Measurements from ENCODE around the gene RPTOR. TPM values are rescaled to one million over a fixed set of nuclear protein-coding genes. Genes with fewer than 3 reads are reported as not detected.

RPTOR gene
- total RNA-seq, 3 donors from 2014 or later (not counting 1 experiment from before 2014, with no cell fraction given), result 49.2 to 63.6 (median 55.4) TPM

GRCh38 chr17:80857756-80858171 is 313.1 kb downstream of the RPTOR start:
- DNase-seq (no peak), ATAC-seq (no peak)
- no peak overlapping the region for H3K27ac ChIP-seq (ENCODE audit: low read length)
- 98% methylated on average over 25 of the region's 25 CpGs for WGBS (ENCODE audit: insufficient coverage)
- intact Hi-C loops (cut with micrococcal nuclease), result no loop called here
- Mint-ChIP-seq H3K27me3 (ENCODE audit: low read depth in 2 of 2) (no peaks in the 10 kb centered on the region), H3K4me3 (no peak overlapping the region), H3K4me1 (peaks cover 22 to 34% of the 10 kb centered on the region in 2 donors), H3K27ac (peak overlapping the region; percentile 26 to 88), H3K36me3 (no peaks in the 10 kb centered on the region), H3K9me3 (no peaks in the 10 kb centered on the region)
- H3K4me1 ChIP-seq (ENCODE audit: control insufficient read depth, insufficient read depth, low read length), result peaks cover 26% of the 10 kb centered on the region
- peaks cover 7% of the 10 kb centered on the region for H3K36me3 ChIP-seq (ENCODE audit: control insufficient read depth, insufficient read depth, low read length)
- TF ChIP-seq CTCF (IDR thresholded peaks at IDR 0.05), result no peak
- no peaks in the 10 kb centered on the region for H3K27me3 ChIP-seq (ENCODE audit: control insufficient read depth, insufficient read depth, low read length)
- no peak overlapping the region for H3K4me3 ChIP-seq (ENCODE audit: low read length)
- H3K9me3 ChIP-seq (ENCODE audit: control insufficient read depth, insufficient read depth, low read length), result no peaks in the 10 kb centered on the region

DNA sequence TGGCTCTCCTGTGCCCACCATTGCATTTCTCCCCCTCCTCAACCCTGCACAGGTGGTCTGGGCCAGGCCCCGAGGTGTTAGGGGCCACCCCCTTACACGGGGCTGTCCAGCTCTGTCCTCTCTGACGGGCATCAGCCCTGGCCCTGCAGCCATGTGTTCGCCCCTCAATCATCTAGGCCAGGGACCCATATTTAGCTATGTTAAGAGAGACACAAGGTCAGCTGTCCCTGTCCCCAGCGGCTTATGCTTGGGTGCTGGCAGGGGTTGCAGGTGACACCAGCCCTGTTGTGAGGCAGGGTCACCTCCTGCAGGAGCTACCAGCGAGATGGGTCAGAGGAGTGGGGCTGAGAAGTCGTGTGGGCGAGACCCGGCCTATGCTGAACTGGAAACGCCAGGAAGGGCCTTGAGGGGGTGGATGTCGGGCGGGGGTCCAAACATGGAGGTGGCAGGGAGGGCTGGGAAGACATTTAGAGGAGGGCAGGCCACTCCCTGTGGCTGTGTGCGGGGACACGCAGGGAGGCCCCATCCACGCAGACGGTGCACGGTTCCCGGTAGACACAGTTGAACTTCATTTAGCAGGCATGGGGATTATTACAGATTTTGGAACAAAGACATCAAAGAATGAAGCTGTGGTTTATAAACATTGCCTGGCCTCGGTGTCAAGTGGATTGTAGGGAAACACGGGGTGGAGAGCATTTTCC is 313.8 kb downstream of the RPTOR start:
- Histone ChIP-seq H3K27ac (ENCODE audit: low read length) (no peak overlapping the region), H3K9me3 (ENCODE audit: control insufficient read depth, insufficient read depth, low read length) (no peaks in the 10 kb centered on the region), H3K4me1 (ENCODE audit: control insufficient read depth, insufficient read depth, low read length) (peaks cover 26% of the 10 kb centered on the region), H3K4me3 (ENCODE audit: low read length) (no peak overlapping the region), H3K27me3 (ENCODE audit: control insufficient read depth, insufficient read depth, low read length) (no peaks in the 10 kb centered on the region), H3K36me3 (ENCODE audit: control insufficient read depth, insufficient read depth, low read length) (peaks cover 7% of the 10 kb centered on the region)
- Mint-ChIP-seq H3K36me3 (no peaks in the 10 kb centered on the region), H3K27me3 (ENCODE audit: low read depth in 2 of 2) (no peaks in the 10 kb centered on the region), H3K4me3 (no peak overlapping the region), H3K9me3 (no peaks in the 10 kb centered on the region), H3K4me1 (peaks cover 22 to 34% of the 10 kb centered on the region in 2 donors), H3K27ac (peak overlapping the region; percentile 26 to 88)
- no peak for DNase-seq
- intact Hi-C loops (cut with micrococcal nuclease), result no loop called here
- TF ChIP-seq CTCF (IDR thresholded peaks at IDR 0.05), result no peak
- no peak for ATAC-seq
- WGBS (ENCODE audit: insufficient coverage), result 96% methylated on average over 20 of the region's 20 CpGs

DNA sequence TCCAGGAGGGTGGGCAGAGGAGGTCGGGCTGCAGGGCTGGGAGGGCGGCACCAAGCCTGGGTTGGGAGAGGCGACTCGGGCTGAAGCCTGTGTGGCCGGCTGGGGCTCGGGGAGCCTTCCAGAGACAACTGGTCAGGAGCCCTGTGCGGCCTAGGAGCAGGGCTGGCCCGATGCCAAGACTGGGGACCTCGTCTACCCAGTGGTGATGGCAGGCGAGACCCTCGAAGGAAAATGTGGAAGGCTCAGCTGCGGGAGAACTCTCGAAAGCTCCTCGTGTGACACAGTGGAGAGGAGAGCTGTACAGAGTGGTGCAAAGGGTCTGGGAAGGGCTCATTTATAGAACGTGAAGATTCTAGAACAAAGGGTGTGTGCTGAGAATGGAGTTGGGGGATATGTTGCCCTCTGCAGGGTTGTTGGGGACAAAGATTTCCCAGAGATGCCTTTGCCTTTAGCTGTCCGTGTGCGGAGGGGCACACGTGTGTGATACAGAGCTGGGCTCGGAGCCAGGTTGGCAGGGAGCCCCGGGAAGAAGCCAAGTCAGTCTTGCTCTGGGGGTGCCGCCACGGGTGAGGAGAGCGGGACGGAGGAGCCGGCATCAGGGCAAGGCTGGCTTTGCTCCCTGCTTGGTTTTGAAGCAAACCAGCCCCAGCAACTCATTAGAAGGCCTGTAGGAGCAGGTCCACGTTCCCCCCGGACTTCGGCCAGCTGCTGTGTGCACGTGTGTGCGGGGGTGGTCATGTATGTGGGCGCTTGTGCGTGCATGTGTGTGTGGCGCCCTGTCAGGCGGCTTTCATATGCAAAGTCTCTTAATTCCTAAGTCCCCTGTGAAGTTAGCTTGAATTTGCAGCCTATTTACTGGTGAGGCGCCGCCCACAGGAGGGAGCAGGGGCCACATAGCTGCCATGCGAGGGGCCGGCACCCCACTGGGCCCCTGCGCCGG is 314.6 kb downstream of the RPTOR start:
- intact Hi-C loops (cut with micrococcal nuclease), result no loop called here
- no peaks in the 10 kb centered on the region for H3K27me3 ChIP-seq (ENCODE audit: control insufficient read depth, insufficient read depth, low read length)
- H3K9me3 ChIP-seq (ENCODE audit: control insufficient read depth, insufficient read depth, low read length), result no peaks in the 10 kb centered on the region
- Mint-ChIP-seq H3K4me3 (no peak overlapping the region), H3K9me3 (no peaks in the 10 kb centered on the region), H3K36me3 (no peaks in the 10 kb centered on the region), H3K4me1 (peaks cover 22 to 34% of the 10 kb centered on the region in 2 donors), H3K27me3 (ENCODE audit: low read depth in 2 of 2) (no peaks in the 10 kb centered on the region), H3K27ac (peak overlapping the region in 1 of 2 donors; percentile 88)
- ATAC-seq (no peak), DNase-seq (no peak)
- no peak for TF ChIP-seq CTCF (IDR thresholded peaks at IDR 0.05)
- H3K36me3 ChIP-seq (ENCODE audit: control insufficient read depth, insufficient read depth, low read length), result peaks cover 7% of the 10 kb centered on the region
- H3K4me3 ChIP-seq (ENCODE audit: low read length), result no peak overlapping the region
- WGBS (ENCODE audit: insufficient coverage), result 95% methylated on average over 40 of the region's 40 CpGs
- H3K27ac ChIP-seq (ENCODE audit: low read length), result no peak overlapping the region
- H3K4me1 ChIP-seq (ENCODE audit: control insufficient read depth, insufficient read depth, low read length), result peaks cover 26% of the 10 kb centered on the region
